ENCODE results near the gene IQSEC2.

The IQSEC2 gene

GRCh38 chrX:53241558-53241957 is 39.8 kb downstream of the IQSEC2 start:
- no peak for DNase-seq

GRCh38 chrX:53239474-53239873 is 41.9 kb downstream of the IQSEC2 start:
- no peak for DNase-seq

- no peak for DNase-seq
These were observed 44.3 kb downstream of the IQSEC2 start for GRCh38 chrX:53237056-53237455.

GRCh38 chrX:53236025-53236679 is 45.2 kb downstream of the IQSEC2 start:
- DNase-seq, result no peak

- no peak for DNase-seq
These were observed 45.8 kb downstream of the IQSEC2 start for GRCh38 chrX:53235566-53235965.

GRCh38 chrX:53234484-53234883 is 46.9 kb downstream of the IQSEC2 start:
- DNase-seq, result no peak

GRCh38 chrX:53233536-53233935 is 47.8 kb downstream of the IQSEC2 start:
- DNase-seq, result no peak

- DNase-seq, result no peak
These were observed 51.3 kb downstream of the IQSEC2 start for GRCh38 chrX:53230116-53230515.

GRCh38 chrX:53227224-53227765 is 54.1 kb downstream of the IQSEC2 start:
- no peak for DNase-seq

- DNase-seq, result peak; percentile 77
These were observed 56.3 kb downstream of the IQSEC2 start, which contains the start of gene KDM5C for GRCh38 chrX:53224860-53225797. KDM5C (minus strand) TSS chrX:53225207; CDS start chrX:53224889, 318 bp downstream.

- no peak for DNase-seq
These were observed 57.2 kb downstream of the IQSEC2 start for GRCh38 chrX:53223955-53224859.

GRCh38 chrX:53223068-53223693 is 58.2 kb downstream of the IQSEC2 start:
- no peak for DNase-seq
